Endothelial cell of umbilical vein (primary cell): ENCODE measurements around the gene FGF12. TPM values are rescaled to one million over a fixed set of nuclear protein-coding genes. Genes with fewer than 3 reads are reported as not detected.

Experiments used
- BruUV-seq: library from RNA; stranded (reverse); fragments of 400-500 nt; replicated peaks from 2 replicates; lab custom pipeline; 2021; lab: Mats Ljungman, UMichigan
- CTCF ChIA-PET: fragments of 300-600, 350-600 bp; sonication (Branson Sonifier 250); formaldehyde crosslinking; loops from one replicate; lab custom pipeline; 2021; ENCODE audit warnings: antibody characterized with exemption, inconsistent platforms; lab: Charles Lee
- POLR2A ChIA-PET: fragments of 300-600, 350-600 bp; sonication (Branson Sonifier 250); formaldehyde crosslinking; loops from one replicate; lab custom pipeline; 2021; ENCODE audit warnings: antibody characterized with exemption, inconsistent platforms; lab: Charles Lee
- DNase-seq: peaks from one replicate; pipeline ENCODE4 v3.0.0-alpha.2; 2011; ENCODE audit warnings: low read depth, low spot score
- FAIRE-seq: peaks from 2 replicates; lab custom pipeline; 2011; peaks lifted over from hg19 to GRCh38; lab: Jason Lieb, UNC
- H2AFZ ChIP-seq: 2 replicates; pipeline ENCODE4 v1.6.0; 2012; ENCODE audit warnings: low read depth, low read length, control low read depth, inconsistent platforms
- H3K27ac ChIP-seq: 2 replicates; pipeline ENCODE4 v1.5.1; 2011; ENCODE audit warnings: low read depth, mild to moderate bottlenecking, control low read depth, low read length, moderate library complexity; ENCODE audit not compliant: insufficient read depth
- H3K27me3 ChIP-seq, 2 experiments: 2 replicates each; pipeline versions ENCODE4 v1.6.0 to v1.6.1; 2011; ENCODE audit warnings: low read length in 2 of 2, mixed read lengths in 1 of 2; ENCODE audit not compliant: control insufficient read depth in 2 of 2, insufficient read depth in 2 of 2
- H3K36me3 ChIP-seq, 2 experiments: 2 replicates in 1 of 2; 3 replicates in 1 of 2; pipeline ENCODE4 v1.5.1; 2011; ENCODE audit warnings: low read length in 2 of 2, mild to moderate bottlenecking in 1 of 2, moderate library complexity in 1 of 2; ENCODE audit not compliant: control insufficient read depth in 2 of 2, insufficient read depth in 2 of 2; ENCODE audit errors: extremely low read depth in 1 of 2
- H3K4me1 ChIP-seq: 3 replicates; pipeline ENCODE4 v1.5.1; 2011; ENCODE audit warnings: mild to moderate bottlenecking, low read length; ENCODE audit not compliant: control insufficient read depth, insufficient read depth; ENCODE audit errors: extremely low read depth
- H3K4me2 ChIP-seq: 2 replicates; pipeline ENCODE4 v1.6.1; 2011; ENCODE audit warnings: low read length, control low read depth, mixed read lengths; ENCODE audit not compliant: insufficient read depth
- H3K4me3 ChIP-seq, 3 experiments: fragments of 200-600 bp in 1 of 3; sonication (generic), shearing (Covaris generic) in 1 of 3; replicated peaks in 1 of 3; 2 replicates each; pipeline ENCODE4 v1.5.1; 2011 to 2016; ENCODE audit warnings: control low read depth in 3 of 3, low read length in 3 of 3, mild to moderate bottlenecking in 2 of 3, inconsistent platforms in 1 of 3, low read depth in 1 of 3, moderate library complexity in 1 of 3; ENCODE audit not compliant: insufficient read depth in 1 of 3
- H3K79me2 ChIP-seq: 2 replicates; pipeline ENCODE4 v1.6.0; 2012; ENCODE audit warnings: low read length, inconsistent platforms; ENCODE audit not compliant: control insufficient read depth, insufficient read depth
- H3K9ac ChIP-seq: replicated peaks from 2 replicates; pipeline ENCODE3; 2011; ENCODE audit warnings: low read length, control low read depth; ENCODE audit not compliant: insufficient read depth; ENCODE audit errors: extremely low read depth
- H3K9me1 ChIP-seq: replicated peaks from 3 replicates; pipeline ENCODE4 v1.6.0; 2011; ENCODE audit warnings: mild to moderate bottlenecking, low read length; ENCODE audit not compliant: control insufficient read depth, insufficient read depth; ENCODE audit errors: extremely low read depth
- H3K9me3 ChIP-seq: replicated peaks from 2 replicates; pipeline ENCODE4 v1.5.1; 2012; ENCODE audit warnings: low read length, inconsistent platforms; ENCODE audit not compliant: control insufficient read depth, insufficient read depth
- H4K20me1 ChIP-seq: replicated peaks from 2 replicates; pipeline ENCODE3; 2011; ENCODE audit warnings: mild to moderate bottlenecking, low read length; ENCODE audit not compliant: control insufficient read depth, insufficient read depth; ENCODE audit errors: extremely low read depth
- CTCF ChIP-seq, 2 donors: IDR thresholded peaks; 1 replicate in 1 of 2; 2 replicates in 1 of 2; pipeline ENCODE4 v1.5.1; 2011; ENCODE audit warnings: low read length in 2 of 2, mild to moderate bottlenecking in 2 of 2, moderate library complexity in 2 of 2, control low read depth in 1 of 2, inconsistent platforms in 1 of 2, low read depth in 1 of 2; ENCODE audit not compliant: insufficient read depth in 1 of 2; ENCODE audit errors: extremely low read depth in 1 of 2
- EZH2 ChIP-seq: IDR thresholded peaks from 2 replicates; pipeline ENCODE4 v1.6.1; 2012; ENCODE audit warnings: borderline replicate concordance, low read depth, mild to moderate bottlenecking, moderate library complexity, low read length, inconsistent platforms; ENCODE audit not compliant: severe bottlenecking
- FOS ChIP-seq: IDR thresholded peaks from 2 replicates; pipeline ENCODE4 v1.6.1; 2011; ENCODE audit warnings: mild to moderate bottlenecking, low read length, moderate library complexity, borderline replicate concordance; ENCODE audit not compliant: insufficient read depth
- GATA2 ChIP-seq: IDR thresholded peaks from 2 replicates; pipeline ENCODE4 v1.7.0; 2011; ENCODE audit warnings: low read depth, mild to moderate bottlenecking, moderate library complexity, mixed read lengths, low read length; ENCODE audit not compliant: insufficient read length, insufficient read depth
- JUN ChIP-seq: IDR thresholded peaks from 2 replicates; pipeline ENCODE4 v1.6.1; 2011; ENCODE audit warnings: borderline replicate concordance, low read depth; ENCODE audit not compliant: insufficient read length, insufficient read depth
- MAX ChIP-seq: IDR thresholded peaks from 2 replicates; pipeline ENCODE4 v1.6.1; 2011; ENCODE audit not compliant: insufficient read depth, insufficient read length
- MYC ChIP-seq: IDR thresholded peaks from one replicate; pipeline ENCODE4 v1.6.1; 2011; ENCODE audit warnings: mild to moderate bottlenecking, low read depth, low read length
- POLR2A ChIP-seq: IDR thresholded peaks from 2 replicates; pipeline ENCODE4 v1.6.1; 2012; ENCODE audit warnings: low read depth, mild to moderate bottlenecking, control low read depth, low read length
- POLR2AphosphoS5 ChIP-seq: IDR thresholded peaks from 2 replicates; pipeline ENCODE4 v1.6.1; 2012; ENCODE audit warnings: low read depth, mild to moderate bottlenecking, control low read depth, low read length, moderate library complexity; ENCODE audit not compliant: insufficient read depth
- dilution Hi-C: fragments of 300-500 bp; cut with MboI; formaldehyde crosslinking; loops from one replicate; pipeline ENCODE4 v1.15.0; 2019; ENCODE audit warnings: low sequenced_read_pairs; ENCODE audit not compliant: extremely low pct_ligation_motif_present
- intact Hi-C: fragments of 100-400 bp; cut with micrococcal nuclease; formaldehyde crosslinking; loops from one replicate; pipeline ENCODE4 v1.10.0; 2022
- polyA plus RNA-seq, 4 experiments: library from polyadenylated mRNA; depleted of rRNA in 3 of 4; stranded (reverse) in 3 of 4; unstranded in 1 of 4; fragments of >200 nt; gene quantifications; 2 replicates each; pipeline versions ENCODE4 v1.2.1 to v1.2.3, GENCODE V29; 2011 to 2012; ENCODE audit warnings: missing spikeins in 1 of 4
- total RNA-seq: library from RNA; stranded (reverse); gene quantifications from 2 replicates; pipeline ENCODE4 v1.2.3, GENCODE V29; 2021

FGF12 gene
- total and polyA plus RNA-seq, 2 donors (not counting 3 experiments of a cell fraction or from before 2014, with no cell fraction given), result 0.72 to 2.5 TPM

GRCh38 chr3:192392986-192393385, 334.4 kb downstream of the FGF12 start:
- TF ChIP-seq JUN, result no peak
- no peak for TF ChIP-seq GATA2
- TF ChIP-seq EZH2, result no peak
- no peak for TF ChIP-seq FOS
- TF ChIP-seq POLR2AphosphoS5, result no peak
- TF ChIP-seq MYC, result no peak
- no peak for TF ChIP-seq POLR2A
- TF ChIP-seq MAX, result no peak
- TF ChIP-seq CTCF (IDR thresholded peaks at IDR 0.05; ENCODE audit: extremely low read depth in 1 of 2, insufficient read depth in 1 of 2, low read depth in 1 of 2, low read length in 2 of 2), result no peak
- Histone ChIP-seq H3K4me1 (no peaks in the 10 kb centered on the region), H3K9me1 (no peaks in the 10 kb centered on the region), H3K27me3 (no peaks in the 10 kb centered on the region), H3K9me3 (no peaks in the 10 kb centered on the region), H3K4me2 (no peak overlapping the region), H3K9ac (no peak overlapping the region), H3K36me3 (no peaks in the 10 kb centered on the region), H3K79me2 (no peaks in the 10 kb centered on the region), H3K4me3 (no peak overlapping the region), H3K27ac (no peak overlapping the region), H2AFZ (no peak overlapping the region), H4K20me1 (no peaks in the 10 kb centered on the region)
- intact Hi-C loops, result no loop called here
- FAIRE-seq (no peak), DNase-seq (no peak)
- ChIA-PET POLR2A (no interaction called here), CTCF (no interaction called here)
- dilution Hi-C loops, result no loop called here
- BruUV-seq, result no TSS peak
